ENCODE results near the gene CDC42BPB.
"Not testable (repeated sequence)": the region's sequence is repeated elsewhere in the genome, so short reads cannot be mapped to it uniquely, and the experiment has no call there.

The CDC42BPB gene

DNA sequence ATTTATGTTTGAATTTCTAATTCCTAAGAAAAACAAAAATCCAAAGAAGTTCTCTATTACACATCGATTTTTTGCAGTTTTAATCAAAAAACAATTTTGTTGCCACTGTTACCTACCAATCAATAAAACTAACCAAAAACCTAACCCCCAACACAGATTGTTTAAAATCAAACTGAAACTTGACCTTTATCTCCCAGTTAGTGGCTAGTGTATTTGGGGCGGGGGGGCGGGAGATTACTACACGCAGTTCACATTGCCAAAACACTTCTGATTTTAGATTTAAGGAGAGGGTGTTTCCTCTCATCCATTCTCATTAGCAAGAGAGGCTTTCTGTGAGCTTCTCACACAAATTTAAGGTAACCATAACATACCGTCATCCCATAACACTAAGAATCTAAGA, 6.4 kb downstream of the CDC42BPB start:
- DNase-seq = no peak

DNA sequence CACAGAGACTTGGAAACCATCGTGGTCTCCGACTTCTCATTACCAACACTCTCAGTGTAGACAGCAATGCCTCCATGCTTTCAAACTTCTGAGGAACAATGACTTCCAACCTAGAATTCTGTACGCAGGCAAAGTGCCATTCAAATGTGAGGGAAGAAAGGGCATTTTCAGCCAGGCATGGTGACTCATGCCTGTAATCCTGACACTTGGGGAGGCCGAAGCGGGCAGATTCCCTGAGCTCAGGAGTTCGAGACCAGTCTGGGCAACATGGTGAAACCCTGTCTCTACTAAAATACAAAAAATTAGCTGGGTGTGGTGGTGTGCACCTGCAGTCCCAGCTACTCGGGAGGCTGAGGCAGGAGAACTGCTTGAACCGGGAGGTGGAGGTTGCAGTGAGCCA, 9.9 kb downstream of the CDC42BPB start:
- DNase-seq = not testable (repeated sequence)

DNA sequence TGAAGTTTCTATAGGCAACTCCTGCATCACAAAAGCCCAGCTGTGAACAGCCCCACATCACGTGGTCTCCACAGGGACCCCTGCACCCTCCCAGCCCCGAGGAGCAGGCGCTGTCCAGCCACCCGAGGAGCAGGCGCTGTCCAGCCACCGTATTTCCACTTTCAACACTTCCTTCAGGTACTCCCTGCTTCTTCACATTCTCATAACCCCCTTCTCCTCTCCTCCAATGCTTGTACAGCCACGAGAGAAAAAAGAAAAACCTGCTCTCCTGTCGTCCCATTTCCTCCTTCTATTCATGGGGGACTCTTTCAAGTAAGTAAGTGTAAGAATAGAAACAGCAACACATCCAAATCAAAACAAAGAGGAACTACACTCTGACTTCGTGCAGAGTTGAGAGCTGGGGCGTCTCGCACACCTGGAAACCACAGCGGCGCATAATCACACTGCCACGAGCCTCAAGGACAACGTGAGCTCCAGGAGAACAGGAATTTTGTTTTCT, 11.9 kb downstream of the CDC42BPB start:
- no peak for DNase-seq

DNA sequence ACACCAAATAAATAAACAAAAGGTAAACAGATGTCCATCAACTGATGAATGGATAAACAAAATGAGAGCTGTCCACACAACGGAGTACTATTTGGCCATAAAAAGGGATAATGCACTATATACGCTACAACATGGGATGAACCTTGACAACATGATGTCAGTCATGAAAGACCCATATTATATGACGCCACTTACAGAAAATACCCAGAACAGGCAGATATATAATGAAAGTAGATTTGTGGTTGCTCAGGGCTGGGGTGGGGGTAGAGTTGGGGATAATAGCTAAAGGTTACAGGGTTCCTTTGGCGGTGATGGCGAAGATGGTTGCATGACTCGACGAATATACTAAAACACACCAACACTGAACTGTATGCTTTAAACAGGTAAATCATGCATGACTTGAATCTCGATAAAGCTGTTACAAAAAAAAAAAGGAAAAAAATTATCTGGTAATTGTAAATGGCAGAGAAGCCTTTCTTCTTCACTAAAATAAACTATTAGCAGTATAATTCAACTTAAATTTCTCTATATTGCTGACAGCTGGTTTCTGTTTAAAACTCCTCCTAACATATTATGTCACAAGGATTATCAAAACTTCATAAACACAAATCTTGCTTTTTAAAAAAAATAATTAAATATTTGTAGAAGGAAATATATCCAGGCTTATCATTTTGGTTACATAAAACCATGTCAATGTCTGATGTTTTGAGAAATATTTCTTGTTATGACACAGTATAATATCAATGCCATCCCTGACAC, 13.9 kb downstream of the CDC42BPB start:
- DNase-seq = no peak

DNA sequence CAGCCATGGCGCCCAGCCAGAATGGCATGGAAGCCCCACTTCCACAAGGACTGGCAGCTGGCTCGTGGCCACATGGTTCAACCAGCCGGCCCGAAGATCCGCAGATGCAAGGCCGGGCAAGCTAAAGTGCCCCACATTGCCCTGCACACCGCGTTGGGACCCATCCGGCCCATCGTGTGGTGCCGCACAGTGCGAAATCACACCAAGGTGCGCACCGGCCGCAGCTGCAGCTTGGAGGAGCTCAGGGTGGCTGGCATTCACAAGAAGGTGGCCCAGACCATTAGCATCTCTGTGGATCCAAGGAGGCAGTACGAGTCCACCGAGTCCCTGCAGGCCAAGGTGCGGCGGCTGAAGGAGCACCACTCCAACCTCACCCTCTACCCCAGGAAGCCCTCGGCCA, 15.9 kb downstream of the CDC42BPB start:
- no peak for DNase-seq

DNA sequence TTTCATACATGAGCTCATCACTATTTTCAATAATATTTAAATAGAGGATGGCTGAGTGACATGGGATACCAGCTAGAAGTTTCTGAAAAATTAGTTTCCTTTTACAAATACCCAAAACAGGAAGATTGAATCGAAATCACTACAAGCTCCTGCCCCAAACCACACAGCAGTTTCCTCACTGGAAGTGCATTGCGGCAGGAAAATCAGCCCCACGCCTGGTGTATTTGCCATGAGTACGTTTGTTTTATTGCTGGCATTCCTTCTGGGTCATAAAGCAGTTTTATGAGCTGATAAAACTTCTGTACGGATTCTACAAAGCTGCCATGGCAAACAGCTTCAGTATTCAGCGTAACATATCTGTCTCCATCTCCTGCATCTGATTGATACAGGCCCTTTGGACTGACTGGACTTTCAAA, 23.7 kb downstream of the CDC42BPB start:
- DNase-seq = peak; percentile 62 to 66

DNA sequence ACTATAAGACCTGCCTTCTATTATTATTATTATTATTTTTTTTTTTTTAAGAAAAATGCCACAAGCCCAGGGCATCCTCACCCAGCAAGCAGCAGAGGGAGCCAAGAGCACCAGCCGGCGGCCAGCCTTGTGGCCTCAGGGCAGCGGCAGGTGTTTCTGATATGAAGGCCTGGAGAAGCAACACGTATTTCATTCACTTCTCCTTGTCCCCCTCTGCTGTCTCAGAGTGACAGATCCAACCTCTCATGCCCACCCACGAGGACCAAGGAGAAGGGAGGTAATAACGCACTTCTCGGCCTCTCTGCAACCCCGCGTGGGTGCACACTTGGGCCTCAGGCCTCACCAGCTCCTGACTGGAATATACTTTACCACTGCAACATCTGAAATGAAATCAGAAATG, 25.4 kb downstream of the CDC42BPB start:
- no peak for DNase-seq

DNA sequence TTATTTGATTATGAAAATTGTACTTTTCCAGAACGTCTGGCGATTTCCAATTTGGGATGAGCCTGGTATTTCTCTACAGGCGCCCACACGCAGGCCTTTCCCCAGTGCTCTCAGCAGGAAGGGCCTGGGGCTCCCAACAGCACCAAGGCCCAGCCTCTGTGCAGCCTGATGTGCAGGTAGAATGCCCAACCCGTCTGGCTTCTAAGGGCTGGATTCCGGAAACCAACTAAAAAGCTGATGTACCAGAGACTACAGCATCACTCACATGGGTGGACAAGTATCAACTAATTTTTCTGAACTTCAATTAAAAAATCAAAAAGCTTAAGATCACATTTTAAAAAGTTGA, 25.8 kb downstream of the CDC42BPB start:
- no peak for DNase-seq

DNA sequence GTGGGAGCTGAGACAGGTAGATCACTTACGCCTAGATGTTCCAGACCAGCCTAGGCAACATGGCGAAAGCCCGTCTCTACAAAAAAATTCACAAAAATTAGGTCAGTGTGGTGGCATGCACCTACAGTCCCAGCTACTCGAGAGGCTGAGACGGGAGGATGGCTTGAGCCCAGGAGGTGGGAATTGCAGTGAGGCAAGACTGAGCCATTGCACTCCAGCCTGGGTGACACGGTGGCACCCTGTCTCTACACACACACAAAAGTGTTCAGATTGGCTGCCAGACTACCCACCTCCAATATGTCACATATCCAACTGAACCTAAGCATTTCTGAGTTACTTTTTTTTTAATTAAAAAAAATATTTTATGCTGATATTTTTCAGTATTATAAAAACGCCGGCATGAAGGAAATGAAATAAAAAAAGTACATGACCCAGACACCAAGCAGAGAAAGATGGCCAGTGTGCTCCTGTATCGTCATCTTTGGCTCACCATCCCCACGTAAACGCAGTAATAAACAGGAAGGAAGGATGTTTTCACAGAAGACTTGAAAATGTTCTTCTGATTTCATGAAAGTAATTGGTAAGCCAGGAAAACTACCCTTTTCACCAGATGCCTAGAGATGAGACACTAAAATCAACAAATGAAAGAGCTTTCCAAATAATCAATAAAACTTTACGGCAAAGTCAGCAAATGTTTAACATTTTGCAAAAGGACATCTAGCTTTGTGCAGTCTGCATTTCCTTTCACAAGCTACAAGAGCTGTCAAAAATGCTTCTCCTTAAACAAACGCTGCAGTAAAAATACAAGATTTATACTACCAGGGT, 26.4 kb downstream of the CDC42BPB start:
- DNase-seq = no peak

DNA sequence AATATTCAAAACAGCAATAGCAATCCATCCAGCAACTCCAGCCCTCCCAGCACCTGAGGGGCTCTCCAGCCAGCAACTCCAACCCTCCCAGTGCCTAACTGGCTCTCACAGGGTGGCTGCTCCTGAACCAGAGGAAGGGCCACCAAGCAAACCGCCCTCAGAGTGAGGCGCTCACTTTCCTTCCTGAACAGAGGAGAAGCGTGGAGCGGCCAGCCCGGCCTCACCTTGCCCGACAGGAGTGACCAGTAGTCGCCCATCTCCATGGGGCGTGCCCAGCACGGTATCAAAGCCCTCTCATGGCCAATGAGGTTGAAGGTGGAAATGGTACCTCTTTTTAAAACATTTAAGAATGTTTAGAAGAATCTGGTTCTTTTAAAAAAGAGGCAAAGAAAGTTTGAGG, 27.4 kb downstream of the CDC42BPB start:
- DNase-seq = no peak

DNA sequence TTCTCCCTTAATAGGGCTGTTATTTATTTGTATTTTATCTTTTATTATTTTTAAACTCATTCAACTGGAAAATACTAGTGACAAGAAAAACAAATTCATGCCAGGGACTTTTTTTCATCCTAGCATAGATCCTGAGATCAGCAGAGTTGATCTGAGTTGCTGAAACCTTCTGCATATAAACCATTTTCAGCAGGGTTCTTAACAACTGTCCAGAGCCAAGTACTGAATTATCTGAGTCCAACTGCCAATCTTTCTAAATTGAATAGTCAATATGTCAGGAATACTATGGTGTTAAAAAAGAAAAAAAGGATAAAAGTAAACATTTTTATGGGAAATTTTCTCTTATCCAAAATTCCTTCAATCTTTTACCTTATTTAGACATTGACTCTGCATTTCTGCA, 28.6 kb downstream of the CDC42BPB start:
- DNase-seq = no peak

DNA sequence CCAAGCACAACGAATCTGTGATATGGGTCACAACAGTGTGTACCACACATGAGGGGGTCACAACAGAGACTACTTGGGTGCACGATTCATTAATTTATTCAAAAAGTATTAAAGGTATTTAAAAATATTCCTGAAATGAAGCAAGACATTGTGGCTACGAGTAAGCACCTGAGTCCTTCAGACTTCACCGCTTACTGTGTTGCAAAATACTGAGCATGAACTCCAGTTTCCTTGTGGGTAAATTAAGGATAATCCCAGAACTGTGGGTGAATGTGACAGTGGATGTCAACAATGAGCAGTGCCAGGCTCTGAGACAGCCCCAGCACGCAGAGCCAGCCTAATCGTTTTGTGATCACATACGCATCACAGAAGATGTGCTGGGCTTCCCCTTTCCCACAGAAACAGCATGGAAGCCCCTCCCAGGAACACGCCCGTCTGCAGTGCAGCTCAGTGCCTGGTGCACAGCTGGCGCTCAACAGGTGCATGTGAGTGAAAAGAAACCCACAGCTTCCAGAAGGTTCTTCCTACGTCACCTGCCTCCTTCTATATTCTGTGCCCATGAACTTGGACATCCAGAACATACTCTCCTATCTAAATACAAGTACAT, 29.1 kb downstream of the CDC42BPB start:
- no peak for DNase-seq

DNA sequence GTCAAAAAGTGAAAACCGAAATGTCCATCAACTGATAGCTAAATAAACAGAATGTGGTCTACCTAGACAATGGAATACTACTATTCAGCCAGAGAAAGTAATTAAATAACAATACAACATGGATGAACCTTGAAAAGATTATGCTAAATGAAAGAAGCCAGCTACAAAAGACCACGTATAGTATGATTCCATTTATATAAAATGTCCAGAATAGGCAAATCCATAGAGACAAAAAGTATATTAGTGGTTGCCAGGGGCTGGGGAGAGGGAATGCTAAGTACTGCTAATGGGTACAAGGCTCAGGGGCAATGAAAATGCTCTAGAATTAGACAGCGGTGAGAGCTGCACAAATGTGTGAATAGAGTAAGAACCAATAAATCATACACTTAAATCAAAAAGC, 29.9 kb downstream of the CDC42BPB start:
- DNase-seq = no peak

DNA sequence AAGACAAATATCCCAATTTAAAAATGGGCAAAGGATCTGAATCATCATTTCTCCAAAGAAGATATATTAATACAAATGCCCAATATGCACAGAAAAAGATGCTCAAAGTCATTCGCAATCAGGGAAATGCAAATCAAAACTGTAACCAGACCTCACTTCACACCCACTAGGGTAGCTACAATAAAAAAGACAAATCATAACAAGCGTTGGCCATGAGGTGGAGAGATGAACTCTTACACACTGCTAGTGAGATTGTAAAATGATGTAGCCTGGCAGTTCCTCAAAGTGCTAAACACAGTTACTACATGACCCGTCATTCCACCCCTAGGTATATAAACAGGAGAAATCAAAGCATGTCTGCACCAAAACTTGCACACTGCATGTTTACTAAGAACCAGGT, 30.4 kb downstream of the CDC42BPB start:
- DNase-seq = peak; percentile 16 to 31

DNA sequence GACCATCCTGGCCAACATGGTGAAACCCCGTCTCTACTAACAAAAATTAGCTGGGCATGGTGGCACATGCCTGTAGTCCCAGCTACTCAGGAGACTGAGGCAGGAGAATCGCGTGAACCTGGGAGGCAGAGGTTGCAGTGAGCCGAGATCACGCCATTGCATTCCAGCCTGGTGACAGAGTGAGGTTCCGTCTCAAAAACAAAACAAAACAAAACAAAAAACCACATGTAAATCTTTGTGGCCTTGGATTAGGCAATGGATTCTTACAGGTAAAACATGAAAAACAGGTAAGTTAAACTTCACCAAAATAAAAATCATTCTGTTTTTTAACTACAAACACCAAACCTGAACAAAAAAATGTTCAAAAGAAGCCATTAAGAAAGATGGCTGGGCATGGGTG, 31.2 kb downstream of the CDC42BPB start:
- not testable (repeated sequence) for DNase-seq

DNA sequence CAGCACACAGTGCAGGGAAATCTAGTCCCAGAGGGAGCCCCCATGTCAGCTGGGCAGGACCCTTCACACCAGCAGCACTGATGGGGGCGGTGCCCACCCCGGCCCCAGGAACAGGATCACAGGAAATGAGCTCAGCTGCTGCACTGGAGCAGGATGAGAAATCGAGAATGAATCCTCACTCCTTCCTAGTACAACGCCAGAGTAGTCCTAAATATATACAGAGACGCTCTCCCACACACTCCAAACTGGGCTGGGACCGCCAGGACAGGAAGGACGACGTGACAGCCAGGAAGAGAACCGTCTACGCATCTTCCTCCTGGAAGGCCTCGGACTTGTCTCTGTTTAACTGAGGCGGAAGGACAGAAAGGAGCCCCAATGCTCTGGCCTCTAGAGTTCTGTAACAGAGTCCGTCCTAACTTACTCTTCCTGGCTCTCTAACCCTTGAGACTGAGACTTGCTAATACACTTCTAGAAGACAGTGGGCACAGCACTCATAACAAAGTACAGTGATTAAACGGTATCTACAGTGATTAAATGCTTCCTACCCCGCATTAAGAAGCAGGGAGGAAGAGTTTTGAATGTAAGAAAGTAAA, 33.4 kb downstream of the CDC42BPB start:
- peak; percentile 33 to 45 for DNase-seq

DNA sequence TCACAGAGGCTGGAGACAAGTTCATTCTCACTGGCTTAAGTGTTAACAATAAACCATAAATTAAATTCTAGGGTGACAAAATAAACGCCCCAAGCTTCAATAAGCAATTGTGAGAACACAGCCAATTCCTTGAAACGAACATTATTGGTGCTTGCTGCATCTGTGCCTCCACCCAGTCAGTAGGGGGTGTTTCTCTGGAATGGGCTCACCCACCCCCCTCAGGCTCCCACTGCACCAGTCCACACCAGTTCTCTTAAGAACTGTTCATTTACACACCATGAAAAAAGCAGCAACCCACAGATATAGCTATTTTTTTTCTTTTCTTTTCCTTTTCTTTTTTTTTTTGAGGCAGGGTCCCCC, 34.7 kb downstream of the CDC42BPB start:
- no peak for DNase-seq

DNA sequence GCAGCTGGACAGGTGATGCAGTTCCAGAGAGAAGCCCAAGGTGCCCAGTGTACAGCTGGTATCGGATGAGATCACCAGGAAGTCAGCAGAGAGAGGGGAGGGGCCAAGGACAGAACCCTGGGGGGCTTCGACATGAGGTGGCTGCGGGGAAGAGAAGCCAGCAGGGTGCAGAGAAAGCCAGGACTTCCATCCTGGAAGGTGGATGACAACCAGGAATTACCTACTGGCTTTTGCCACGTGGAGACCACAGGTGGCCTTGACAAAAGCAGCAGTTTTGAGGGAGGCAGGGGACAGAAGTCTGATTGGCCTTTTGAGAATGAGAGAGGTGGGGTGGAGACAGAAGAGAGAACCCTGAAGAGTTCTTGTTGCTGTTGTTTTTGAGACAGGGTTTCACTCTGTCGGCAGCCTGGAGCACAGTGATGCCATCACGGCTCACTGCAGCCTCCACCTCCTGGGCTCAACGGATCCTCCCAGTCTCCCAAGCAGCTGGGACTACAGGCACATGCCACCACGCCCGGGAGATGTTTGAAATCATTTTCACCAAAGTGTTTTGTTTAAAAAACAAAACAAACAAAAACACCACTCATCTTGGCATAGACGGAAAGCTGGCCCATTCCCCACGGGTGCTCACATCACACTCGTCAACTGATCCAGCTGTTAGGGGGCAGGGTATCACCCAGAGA, 35.2 kb downstream of the CDC42BPB start:
- no peak for DNase-seq

DNA sequence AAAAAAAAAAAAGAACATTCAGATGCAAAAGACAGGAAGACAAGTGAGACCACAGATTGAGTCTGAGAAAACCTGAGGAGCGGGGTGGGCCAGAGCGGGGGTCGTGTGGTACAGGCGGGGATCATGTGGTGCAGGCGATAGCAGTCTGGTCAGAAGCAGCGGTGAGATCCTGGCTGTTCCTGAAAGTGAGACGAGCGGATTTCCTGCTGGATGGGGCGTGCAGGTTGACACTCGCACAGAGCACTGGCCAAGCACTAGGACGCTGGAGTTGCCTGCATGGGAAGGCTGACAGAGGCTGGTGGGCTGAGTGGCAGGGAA, 35.7 kb downstream of the CDC42BPB start:
- no peak for DNase-seq

DNA sequence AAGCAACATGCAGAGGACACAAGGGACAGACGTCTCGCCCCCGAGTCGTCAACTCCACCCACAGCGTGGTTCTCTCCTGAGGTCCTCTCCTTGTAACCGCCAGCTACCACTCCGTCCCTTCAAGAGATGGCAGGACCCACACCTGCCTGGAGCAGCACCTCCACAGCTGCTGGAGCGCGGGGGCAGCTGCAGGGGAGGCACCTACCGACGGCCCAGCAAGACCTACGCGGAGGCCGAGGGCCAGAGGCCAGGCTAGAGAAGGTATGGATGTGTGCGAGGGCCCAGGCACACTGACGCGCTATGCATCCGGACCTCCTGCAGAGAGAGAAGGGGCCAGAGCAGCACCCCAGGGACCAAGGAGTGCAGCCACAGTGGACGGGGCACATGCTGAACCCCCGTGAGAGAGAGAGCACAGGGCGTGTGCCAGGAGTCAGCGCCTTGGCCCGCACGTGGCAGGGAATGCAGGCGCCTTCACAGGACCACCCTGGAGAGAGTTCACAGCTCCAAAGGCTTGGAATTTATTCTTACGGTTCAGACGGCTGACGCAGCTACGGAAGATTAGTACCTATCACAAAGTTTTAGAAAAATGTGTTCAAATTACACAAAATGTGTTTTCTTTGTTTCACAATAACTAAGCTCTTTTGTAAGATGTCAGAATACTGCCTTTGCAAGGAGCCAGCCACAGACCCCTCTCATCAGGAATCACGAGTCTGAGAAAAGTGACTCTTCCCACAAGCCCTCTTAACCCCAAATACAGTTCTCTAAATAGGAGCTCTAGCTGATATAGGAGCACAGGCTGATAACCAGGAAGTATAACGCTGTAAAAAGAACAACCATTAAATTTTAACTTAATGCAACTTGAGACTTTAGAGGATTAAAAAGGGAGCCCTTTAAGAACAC, 36.8 kb downstream of the CDC42BPB start:
- peak; percentile 21 to 35 for DNase-seq

DNA sequence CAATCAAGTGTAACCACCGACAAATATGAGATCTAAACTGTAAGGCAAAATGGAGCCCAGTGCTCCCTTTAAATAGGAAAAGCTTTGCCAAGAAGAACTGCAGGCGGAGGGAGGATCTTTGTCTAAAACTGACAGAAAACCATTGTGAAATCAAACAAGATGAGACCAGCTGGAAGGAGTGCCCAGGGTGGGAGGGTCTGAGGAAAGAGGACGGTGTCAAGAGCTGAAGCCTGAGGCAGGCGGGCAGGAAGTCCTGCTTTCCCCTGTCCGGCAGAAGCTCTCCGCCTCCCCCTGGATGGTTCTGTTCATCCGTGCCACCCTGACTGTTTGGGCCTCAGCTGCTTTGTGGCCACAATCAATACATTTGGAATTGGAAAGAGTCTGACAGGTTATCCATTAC, 37.5 kb downstream of the CDC42BPB start:
- DNase-seq = peak; percentile 49 to 72

DNA sequence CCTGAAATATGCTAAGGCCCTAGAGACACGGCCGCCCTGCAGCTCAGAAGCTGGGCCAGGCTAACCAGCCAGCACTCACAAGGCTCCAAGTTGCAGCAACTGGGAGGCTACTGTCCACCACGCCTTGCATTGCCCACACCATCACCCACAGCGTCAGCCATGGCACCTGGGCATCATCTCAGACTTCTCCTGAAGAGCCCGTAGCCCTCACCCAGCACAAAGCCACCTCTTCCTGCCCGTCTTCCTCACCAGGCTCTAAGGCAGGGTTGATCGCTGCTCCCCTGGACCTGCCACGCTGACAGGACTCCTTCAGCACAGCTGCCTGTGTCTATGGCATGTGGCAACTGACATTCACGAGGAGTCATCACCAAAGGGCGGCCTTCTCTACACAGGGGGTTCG, 38.1 kb downstream of the CDC42BPB start:
- DNase-seq = no peak
